ENCODE results near the gene RIBC2. TPM values are rescaled to one million over a fixed set of nuclear protein-coding genes. Genes with fewer than 3 reads are reported as not detected.
A peak's percentile ranks its signal among the peaks of the same experiment; 100 is the strongest.

Gene RIBC2
- total RNA-seq, 4 donors from 2014 or later, result 0.85 to 47.0 TPM; not detected in 2

DNA sequence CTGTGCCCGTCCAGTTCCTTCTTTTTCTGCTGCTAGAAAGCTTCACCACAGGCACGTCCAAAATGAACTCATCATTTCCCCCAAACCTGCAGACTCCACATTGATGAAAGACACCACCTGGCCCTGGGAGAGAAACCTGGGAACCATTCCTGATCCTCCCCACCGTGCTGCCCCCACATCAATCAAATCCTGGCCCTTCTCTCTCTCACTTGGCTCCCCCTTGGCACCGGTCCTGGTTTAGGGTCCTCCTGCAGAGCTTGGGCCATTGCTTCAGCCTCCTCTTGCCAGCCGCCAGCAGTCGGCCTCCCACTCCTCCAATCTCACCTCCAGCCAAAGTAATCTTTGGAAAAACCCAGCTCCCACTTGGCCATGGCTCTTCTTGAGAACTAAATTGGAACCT lies 38.5 kb downstream of the RIBC2 start:
- H3K4me3 ChIP-seq, result no peak overlapping the region
- no peaks in the 10 kb centered on the region for H3K27me3 ChIP-seq
- H3K9me3 ChIP-seq, result no peaks in the 10 kb centered on the region
- TF ChIP-seq POLR2A (IDR thresholded peaks at IDR 0.05), result no peak
- TF ChIP-seq CTCF (IDR thresholded peaks at IDR 0.05), result no peak
- no peaks in the 10 kb centered on the region for H3K4me1 ChIP-seq
- peak overlapping the region in 3 of 4 donors; percentile 35 to 77 (median 42) for H3K27ac ChIP-seq
- H3K36me3 ChIP-seq, result no peaks in the 10 kb centered on the region
- no peak for DNase-seq

DNA sequence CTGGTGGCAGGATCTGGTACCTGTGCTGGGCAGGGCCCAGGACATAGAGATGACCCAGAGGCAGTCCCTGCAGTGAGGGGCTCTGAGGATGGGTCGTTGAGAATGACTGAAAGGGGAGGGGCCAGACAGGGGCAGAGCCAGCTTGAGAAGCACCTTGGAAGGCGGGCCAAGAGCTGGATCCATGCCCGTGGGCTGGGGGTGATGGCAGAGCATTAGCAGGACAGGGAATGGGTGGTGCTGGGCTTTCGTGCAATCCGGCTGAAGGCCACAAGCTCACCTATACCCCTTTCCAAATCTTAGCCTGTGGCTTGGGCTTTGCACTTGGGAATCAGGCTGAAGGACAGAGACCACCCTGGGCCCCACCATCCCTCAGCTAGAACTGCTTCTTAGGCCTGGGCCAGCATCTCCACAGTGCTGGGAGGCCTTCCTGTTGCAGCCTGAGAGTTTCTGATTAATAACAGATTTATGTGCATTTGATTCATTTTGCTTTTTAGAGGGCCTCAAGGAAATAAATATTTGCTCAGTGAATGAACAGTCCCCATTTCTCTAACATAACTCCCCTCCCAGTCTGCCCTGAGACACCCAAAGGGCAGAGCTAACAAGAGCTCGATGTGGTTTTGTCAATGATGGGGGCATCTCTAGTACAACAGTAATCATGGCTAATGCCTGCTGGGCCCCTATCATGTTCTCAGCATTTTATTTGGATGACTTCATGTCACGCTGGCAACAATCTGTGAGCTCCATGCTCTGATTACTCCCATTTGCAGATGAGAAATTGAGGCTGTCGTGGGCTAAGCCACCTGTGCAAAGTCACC lies 39.3 kb downstream of the RIBC2 start:
- no peaks in the 10 kb centered on the region for H3K27me3 ChIP-seq
- no peaks in the 10 kb centered on the region for H3K9me3 ChIP-seq
- DNase-seq, result no peak
- peak overlapping the region in 3 of 4 donors; percentile 42 to 77 (median 49) for H3K27ac ChIP-seq
- TF ChIP-seq POLR2A (IDR thresholded peaks at IDR 0.05) (no peak), CTCF (IDR thresholded peaks at IDR 0.05) (no peak)
- no peaks in the 10 kb centered on the region for H3K4me1 ChIP-seq
- H3K36me3 ChIP-seq, result no peaks in the 10 kb centered on the region
- no peak overlapping the region for H3K4me3 ChIP-seq

DNA sequence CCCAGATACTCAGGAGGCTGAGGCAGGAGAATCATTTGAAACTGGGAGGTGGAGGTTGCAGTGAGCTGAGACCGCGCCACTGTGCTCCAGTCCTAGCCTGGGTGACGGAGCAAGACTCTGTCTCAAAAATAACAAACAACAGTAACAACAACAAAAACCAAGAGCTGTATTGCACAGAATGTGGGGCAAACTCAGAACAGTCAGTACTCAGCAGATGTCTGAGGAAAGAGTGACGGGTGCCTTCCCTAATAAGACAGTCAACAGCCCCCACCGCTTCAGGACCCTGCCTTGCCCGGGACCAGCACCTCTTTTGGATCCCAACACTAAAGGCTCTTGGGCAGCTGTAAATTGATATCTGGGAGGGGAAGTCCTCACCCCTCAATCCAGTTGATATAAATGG lies 40.3 kb downstream of the RIBC2 start:
- Histone ChIP-seq H3K27ac (peak overlapping the region in 2 of 4 donors; percentile 49 to 77), H3K9me3 (no peaks in the 10 kb centered on the region), H3K4me3 (no peak overlapping the region), H3K36me3 (no peaks in the 10 kb centered on the region), H3K4me1 (no peaks in the 10 kb centered on the region), H3K27me3 (no peaks in the 10 kb centered on the region)
- TF ChIP-seq CTCF (IDR thresholded peaks at IDR 0.05) (no peak), POLR2A (IDR thresholded peaks at IDR 0.05) (no peak)
- DNase-seq, result no peak

DNA sequence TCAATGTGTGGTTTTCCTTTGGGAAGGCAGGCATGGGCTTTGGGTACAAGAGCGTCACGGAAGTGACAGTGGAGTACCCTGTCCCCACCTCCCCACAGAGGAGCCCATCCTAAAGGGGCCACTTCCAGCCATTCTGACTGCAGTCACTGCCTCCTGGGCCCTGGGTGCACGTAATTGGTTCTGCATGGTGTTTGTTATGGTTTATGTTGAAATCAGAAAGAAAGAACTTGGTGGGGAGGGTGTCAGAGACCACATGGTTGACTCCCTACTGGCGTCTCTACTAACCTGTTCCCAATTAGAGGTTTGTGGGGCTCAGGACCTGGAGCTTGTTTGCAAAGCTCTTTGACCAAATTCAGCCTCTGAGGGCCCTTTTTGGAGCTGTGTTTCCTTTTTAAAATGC lies 40.8 kb downstream of the RIBC2 start:
- no peaks in the 10 kb centered on the region for H3K27me3 ChIP-seq
- H3K4me3 ChIP-seq, result no peak overlapping the region
- peak overlapping the region in 1 of 4 donors; percentile 49 for H3K27ac ChIP-seq
- H3K9me3 ChIP-seq, result no peaks in the 10 kb centered on the region
- DNase-seq, result no peak
- TF ChIP-seq POLR2A (IDR thresholded peaks at IDR 0.05) (no peak), CTCF (IDR thresholded peaks at IDR 0.05) (no peak)
- no peaks in the 10 kb centered on the region for H3K4me1 ChIP-seq
- no peaks in the 10 kb centered on the region for H3K36me3 ChIP-seq

DNA sequence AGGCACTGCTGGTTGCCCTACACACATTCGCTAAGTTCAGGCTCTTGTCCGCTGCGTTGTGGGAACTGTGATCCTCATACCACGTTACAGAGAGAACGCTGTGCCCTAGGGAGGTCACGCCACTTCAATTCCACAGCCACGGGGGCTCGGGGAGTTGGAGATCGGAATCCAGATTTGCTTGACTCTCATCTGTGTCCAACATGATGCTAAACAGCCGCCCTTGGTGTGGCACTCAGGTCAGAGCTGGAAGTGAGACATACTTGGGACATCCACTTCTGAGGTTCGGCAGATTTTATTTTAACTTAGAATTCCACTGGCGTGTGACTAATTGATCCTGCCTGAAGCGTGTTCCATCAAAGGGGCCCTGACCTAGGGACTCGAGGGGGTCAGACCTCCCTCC lies 41.7 kb downstream of the RIBC2 start:
- Histone ChIP-seq H3K36me3 (no peaks in the 10 kb centered on the region), H3K4me1 (no peaks in the 10 kb centered on the region), H3K4me3 (no peak overlapping the region), H3K27me3 (no peaks in the 10 kb centered on the region), H3K27ac (no peak overlapping the region), H3K9me3 (no peaks in the 10 kb centered on the region)
- TF ChIP-seq CTCF (IDR thresholded peaks at IDR 0.05) (no peak), POLR2A (IDR thresholded peaks at IDR 0.05) (no peak)
- no peak for DNase-seq
